C4-2B (cell line): ENCODE measurements around the gene SLC25A36.
"Not testable (repeated sequence)": the region's sequence is repeated elsewhere in the genome, so short reads cannot be mapped to it uniquely, and the experiment has no call there.

Experiments used
- H3K27ac ChIP-seq: fragments of 450-650 bp; 2 replicates; pipeline ENCODE4 v1.5.1; 2017
- ZFX ChIP-seq: fragments of 450-650 bp; IDR thresholded peaks from 2 replicates; pipeline ENCODE4 v1.6.1; 2017
- TF ChIP-seq, protein P1 (sequence below): fragments of 450-650 bp; conservative IDR thresholded peaks from 2 replicates; pipeline ENCODE4 v1.5.1; 2017; ENCODE audit warnings: mild to moderate bottlenecking

SLC25A36 gene

DNA sequence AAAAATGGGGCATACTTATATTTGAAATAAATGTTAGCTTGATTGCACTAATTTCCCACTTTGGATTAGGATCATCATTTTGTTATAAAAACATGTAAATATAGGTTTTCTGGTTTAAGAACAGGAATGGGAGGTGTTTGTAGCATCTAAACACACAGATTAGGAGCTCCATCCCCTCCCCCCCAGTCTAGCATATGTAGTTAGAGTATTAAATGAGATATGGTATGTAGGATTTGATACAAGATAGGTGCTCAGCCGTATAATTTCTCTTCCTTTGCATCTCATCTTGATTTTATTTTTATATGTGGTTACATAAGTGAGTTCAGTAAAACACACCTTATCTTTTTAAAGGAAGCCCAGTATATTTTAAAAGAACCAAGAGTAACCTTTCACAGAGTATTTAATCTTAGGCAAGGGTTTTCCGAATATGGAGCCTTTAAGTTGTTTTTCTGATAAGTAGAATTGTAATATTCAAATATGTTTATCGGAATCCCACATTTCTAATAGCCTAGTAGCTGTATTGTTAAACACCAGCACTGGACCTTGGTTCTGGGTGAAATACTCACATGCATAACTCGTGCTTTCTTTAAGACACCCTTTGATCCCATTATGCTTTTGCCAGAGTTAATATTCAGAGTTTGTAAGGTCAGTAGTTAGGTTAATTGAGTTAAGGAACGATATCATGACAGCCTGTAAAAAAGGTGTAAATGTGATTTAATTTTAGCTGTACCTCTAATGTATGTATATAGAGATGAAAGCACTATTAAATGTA, 2.3 kb downstream of the SLC25A36 start:
- no peak overlapping the region for H3K27ac ChIP-seq
- TF ChIP-seq ZFX: no peak
- TF ChIP-seq, protein P1, sequence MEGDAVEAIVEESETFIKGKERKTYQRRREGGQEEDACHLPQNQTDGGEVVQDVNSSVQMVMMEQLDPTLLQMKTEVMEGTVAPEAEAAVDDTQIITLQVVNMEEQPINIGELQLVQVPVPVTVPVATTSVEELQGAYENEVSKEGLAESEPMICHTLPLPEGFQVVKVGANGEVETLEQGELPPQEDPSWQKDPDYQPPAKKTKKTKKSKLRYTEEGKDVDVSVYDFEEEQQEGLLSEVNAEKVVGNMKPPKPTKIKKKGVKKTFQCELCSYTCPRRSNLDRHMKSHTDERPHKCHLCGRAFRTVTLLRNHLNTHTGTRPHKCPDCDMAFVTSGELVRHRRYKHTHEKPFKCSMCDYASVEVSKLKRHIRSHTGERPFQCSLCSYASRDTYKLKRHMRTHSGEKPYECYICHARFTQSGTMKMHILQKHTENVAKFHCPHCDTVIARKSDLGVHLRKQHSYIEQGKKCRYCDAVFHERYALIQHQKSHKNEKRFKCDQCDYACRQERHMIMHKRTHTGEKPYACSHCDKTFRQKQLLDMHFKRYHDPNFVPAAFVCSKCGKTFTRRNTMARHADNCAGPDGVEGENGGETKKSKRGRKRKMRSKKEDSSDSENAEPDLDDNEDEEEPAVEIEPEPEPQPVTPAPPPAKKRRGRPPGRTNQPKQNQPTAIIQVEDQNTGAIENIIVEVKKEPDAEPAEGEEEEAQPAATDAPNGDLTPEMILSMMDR: no peak

DNA sequence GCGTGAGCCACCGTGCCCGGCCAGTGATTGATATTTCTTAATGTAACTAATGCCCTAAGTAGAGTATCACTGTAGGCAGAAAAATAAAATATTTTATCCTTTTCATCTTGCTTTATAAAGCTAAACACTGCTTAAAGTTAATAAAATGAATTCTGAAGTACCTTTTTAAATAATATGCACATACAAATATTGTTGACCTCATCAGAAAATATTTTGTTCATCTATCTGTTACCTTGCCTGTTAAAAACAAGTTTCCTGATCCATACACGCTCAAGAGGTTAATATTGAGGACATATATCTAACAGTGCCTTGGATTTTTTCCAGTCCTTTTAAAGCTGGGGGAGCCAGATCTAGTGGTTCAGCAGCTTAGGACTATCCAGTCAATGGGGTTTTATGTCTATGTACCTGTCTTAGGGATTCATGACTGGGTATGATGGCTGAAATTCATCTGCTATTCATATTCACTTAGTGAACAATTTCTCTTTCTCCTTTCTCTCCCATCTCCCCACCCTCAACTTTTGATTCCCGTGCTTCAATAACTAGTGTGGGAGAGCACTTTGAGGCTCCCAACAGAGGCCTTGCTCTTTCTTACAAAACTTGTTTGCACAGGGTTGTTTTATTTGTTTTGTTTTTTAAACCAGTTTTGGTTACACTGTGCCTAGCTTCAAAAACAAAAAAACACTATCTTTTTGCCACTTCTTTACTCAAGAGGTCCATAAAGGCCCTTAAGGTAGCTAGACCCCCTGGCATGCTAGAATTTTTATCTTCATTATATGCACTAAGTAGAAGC, 7.0 kb downstream of the SLC25A36 start:
- H3K27ac ChIP-seq: no peak overlapping the region

DNA sequence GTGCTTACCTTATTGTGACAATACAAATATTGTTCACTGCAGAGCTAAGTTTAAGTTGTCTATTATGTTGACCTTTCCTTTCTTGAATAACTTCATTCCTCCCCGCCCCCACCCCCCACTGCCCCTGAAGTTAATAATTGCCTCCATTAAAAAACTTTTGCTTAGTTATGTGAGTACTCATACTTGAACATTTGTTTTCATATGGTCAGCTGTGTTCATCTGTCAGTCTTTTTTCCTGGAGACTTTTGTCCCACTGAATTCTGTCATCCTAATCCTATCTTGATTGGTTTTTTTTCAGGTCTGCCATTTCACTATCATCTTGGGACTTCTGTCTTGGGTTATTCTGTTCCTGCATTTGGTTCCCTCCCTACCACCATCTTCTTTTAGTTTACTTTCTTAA, 8.5 kb downstream of the SLC25A36 start:
- no peak overlapping the region for H3K27ac ChIP-seq
- no peak for TF ChIP-seq ZFX
- TF ChIP-seq, protein P1: no peak

More for the DNA sequence above, 7.0 kb downstream of the SLC25A36 start:
- TF ChIP-seq ZFX: no peak
- TF ChIP-seq, protein P1: no peak

DNA sequence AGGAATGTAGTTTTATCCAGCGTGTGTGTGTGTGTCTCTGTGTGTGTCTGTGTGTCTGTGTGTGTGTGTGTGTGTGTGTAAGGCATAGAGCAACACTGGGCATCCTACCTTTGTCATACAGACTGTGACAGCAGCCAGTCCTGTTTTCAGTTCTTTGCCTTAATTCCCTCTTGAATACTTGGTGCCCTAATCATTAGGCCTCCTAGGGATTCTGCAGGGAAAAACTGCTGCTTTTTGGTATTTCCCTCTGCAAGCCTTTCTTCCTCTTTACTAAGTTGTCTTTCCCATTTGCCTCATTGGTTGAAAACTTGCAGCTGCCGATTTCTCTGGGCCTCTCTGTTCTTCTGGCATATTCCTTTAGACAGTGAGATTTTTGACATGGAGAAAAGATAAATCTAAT, 9.2 kb downstream of the SLC25A36 start:
- TF ChIP-seq, protein P1: no peak
- no peak for TF ChIP-seq ZFX
- H3K27ac ChIP-seq: no peak overlapping the region

DNA sequence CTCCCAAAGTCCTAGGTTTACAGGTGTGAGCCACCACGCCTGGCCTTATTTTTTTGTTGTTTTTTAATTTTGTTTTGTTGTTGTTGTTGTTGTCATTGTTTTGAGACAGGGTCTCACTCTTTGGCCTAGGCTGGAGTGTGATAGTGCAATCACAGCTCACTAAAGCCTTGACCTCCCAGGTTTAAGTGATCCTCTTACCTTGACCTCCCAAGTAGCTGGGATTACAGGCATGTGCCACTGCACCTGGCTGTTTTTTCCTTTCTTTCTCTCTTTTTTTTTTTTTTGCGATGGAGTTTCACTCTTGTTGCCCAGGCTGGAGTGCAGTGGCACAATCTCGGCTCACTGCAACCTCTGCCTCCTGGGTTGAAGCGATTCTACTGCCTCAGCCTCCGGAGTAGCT, 10.1 kb downstream of the SLC25A36 start:
- H3K27ac ChIP-seq: not testable (repeated sequence)

DNA sequence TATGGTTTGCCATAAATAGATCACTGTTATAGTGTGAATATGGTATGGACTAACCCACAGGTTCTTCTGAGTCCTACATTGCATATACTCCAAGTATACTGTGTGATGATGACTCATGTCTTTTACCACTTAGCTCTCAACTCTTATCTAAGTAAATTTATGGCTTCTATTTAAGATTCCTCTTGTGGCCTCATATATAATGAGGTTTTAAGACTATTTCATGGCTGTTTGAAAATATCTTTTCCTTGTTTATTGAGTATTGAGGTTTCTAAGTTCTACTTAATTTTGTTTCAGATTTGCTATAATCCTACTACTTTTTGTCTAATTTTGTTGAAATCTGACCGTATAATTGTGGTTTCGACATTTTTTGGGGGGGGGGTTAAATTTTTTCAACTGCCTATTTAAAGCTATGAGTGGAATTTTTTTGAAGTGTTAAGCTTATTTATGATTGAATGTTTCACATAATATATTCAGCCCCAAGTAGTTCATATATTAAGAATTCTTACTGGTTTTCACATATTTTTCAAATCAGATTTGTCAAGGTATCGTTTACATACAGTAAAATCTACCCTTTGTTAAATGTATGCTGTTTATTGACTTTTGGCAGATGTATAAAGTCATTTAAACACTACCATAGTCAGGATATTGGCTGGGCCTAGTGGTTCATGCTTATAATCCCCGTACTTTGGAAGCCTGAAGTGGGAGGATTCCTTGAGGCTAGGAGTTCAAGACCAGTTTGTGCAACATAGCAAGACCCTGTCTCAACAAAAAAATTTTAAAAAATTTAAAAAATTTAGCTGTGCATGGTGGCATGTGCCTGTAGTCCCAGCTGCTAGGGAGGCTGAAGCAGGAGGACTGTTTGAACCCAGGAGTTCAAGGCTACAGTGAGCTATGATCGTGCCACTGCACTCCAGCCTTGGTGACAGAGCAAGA, 11.7 kb downstream of the SLC25A36 start:
- no peak overlapping the region for H3K27ac ChIP-seq
- TF ChIP-seq, protein P1: no peak
- no peak for TF ChIP-seq ZFX

DNA sequence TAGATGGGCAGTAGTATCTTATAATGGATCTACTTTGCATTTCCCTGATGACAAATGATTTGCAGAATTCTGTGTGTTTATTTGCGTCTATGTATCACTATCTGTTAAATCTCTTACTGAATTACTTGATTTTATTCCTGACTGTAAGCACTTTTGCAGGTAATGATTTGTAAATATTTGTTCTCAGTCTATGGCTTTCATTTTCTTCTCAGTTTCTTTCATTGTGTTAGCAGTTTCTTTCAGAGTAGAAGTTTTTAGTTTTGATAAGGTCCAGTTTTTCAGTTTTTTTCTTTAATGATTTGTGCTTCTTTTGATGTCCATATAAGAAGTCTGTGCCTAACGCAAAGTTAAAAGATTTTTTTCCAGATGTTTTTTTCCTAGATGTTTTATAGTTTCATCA, 12.9 kb downstream of the SLC25A36 start:
- H3K27ac ChIP-seq: no peak overlapping the region
- TF ChIP-seq ZFX: no peak
- TF ChIP-seq, protein P1: no peak
